ENCODE measurements around the gene OR7D4. TPM values are rescaled to one million over a fixed set of nuclear protein-coding genes. Genes with fewer than 3 reads are reported as not detected.

OR7D4 gene
- total RNA-seq, 1 donor from 2014 or later, result not detected

DNA sequence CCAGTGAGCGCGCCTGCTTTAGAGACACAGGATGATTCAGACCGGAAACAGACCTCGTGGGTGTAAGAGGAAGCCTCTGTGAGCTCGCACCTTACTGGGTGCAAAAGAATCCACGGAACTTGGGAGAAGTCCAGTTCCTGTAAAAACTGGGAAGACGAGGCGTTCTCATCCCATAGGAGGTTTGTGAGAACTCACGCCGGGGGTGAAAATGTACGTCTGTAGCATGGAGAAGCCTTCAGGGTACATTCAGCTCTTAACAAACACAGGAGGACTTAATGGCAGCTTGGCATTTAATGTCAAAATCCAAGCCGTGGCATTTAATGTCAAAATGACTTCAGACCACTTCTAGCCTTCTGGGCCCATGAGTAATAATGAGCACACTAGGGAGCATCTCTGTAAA is 58.0 kb downstream of the OR7D4 start:
- no peak overlapping the region for H3K27ac Mint-ChIP-seq
- intact Hi-C loops (cut with micrococcal nuclease), result no loop called here

More for the DNA sequence above, 58.0 kb downstream of the OR7D4 start:
- H3K36me3 Mint-ChIP-seq (ENCODE audit: low read depth), result peaks cover 93% of the 10 kb centered on the region
- no peaks in the 10 kb centered on the region for H3K27me3 Mint-ChIP-seq (ENCODE audit: low read depth)
- no peak overlapping the region for H3K4me3 Mint-ChIP-seq (ENCODE audit: low read depth)
- no peaks in the 10 kb centered on the region for H3K4me1 Mint-ChIP-seq (ENCODE audit: low read depth)
- DNase-seq (ENCODE audit: low spot score), result no peak
- H3K9me3 Mint-ChIP-seq, result peaks cover 58% of the 10 kb centered on the region

Other genes with a start within 250 kb of the OR7D4 start
- not detected in 2 replicates for gene MUC16, start 209.2 kb downstream of the OR7D4 start, total RNA-seq
- gene OR1M1, start 132.5 kb downstream of the OR7D4 start, total RNA-seq, result not detected in 2 replicates
- gene OR7G2, start 112.1 kb downstream of the OR7D4 start, total RNA-seq, result not detected in 2 replicates
- not detected in 2 replicates for gene OR7G1, start 103.8 kb downstream of the OR7D4 start, total RNA-seq
- gene OR7G3, start 92.6 kb downstream of the OR7D4 start, total RNA-seq, result not detected in 2 replicates
- 44.2 and 50.0 TPM in 2 replicates for gene ZNF317, start 79.2 kb downstream of the OR7D4 start, total RNA-seq
- 0.37 and 0.62 TPM in 2 replicates for gene OR7D2, start 40.6 kb downstream of the OR7D4 start, total RNA-seq
- not detected in 2 replicates for gene OR7E24, start 31.3 kb upstream of the OR7D4 start, total RNA-seq
- 4.4 and 5.2 TPM in 2 replicates for gene ZNF699, start 90.2 kb upstream of the OR7D4 start, total RNA-seq
- 8.2 and 8.4 TPM in 2 replicates for gene ZNF559, start 104.6 kb upstream of the OR7D4 start, total RNA-seq
- 0.46 and 0.48 TPM in 2 replicates for gene ZNF177, start 143.4 kb upstream of the OR7D4 start, total RNA-seq
- 26.5 and 27.3 TPM in 2 replicates for gene ZNF266, start 216.0 kb upstream of the OR7D4 start, total RNA-seq